Heart left ventricle (tissue), 16 donors: ENCODE measurements around the gene ZNF280D. TPM values are rescaled to one million over a fixed set of nuclear protein-coding genes. Genes with fewer than 3 reads are reported as not detected.

Source experiments
- ATAC-seq, 4 donors: fragments of 200-7000 bp; cut with Tn5 transposase; one replicate each; pipeline ENCODE4 v1.9.1; 2020 to 2022; ENCODE audit warnings: moderate library complexity in 4 of 4, mild to moderate bottlenecking in 3 of 4, moderate number of reproducible peaks in 1 of 4
- DNase-seq, 5 donors: peaks; one replicate each; pipeline ENCODE4 v3.0.0-alpha.2; 2020
- H3K27ac ChIP-seq, 12 donors: fragments of 200-600 bp; sonication (generic) in 4 of 12; one replicate each; pipeline versions ENCODE4 v1.5.0 to v1.8.0; 2016 to 2022; ENCODE audit warnings: mild to moderate bottlenecking in 2 of 12
- H3K27me3 ChIP-seq, 9 donors: fragments of 200-600 bp; sonication (generic) in 2 of 9; one replicate each; pipeline versions ENCODE4 v1.5.1 to v1.8.0; 2016 to 2022; ENCODE audit warnings: mild to moderate bottlenecking in 3 of 9
- H3K36me3 ChIP-seq, 9 donors: fragments of 200-600 bp; sonication (generic) in 2 of 9; one replicate each; pipeline versions ENCODE4 v1.5.0 to v1.8.0; 2018 to 2022; ENCODE audit warnings: mild to moderate bottlenecking in 2 of 9
- H3K4me1 ChIP-seq, 12 donors: fragments of 200-600 bp; sonication (generic) in 4 of 12; one replicate each; pipeline versions ENCODE4 v1.5.0 to v1.8.0; 2016 to 2022; ENCODE audit warnings: mild to moderate bottlenecking in 3 of 12
- H3K4me3 ChIP-seq, 12 donors: fragments of 200-600 bp; sonication (generic) in 4 of 12; one replicate each; pipeline versions ENCODE4 v1.5.0 to v1.8.0; 2017 to 2022; ENCODE audit warnings: mild to moderate bottlenecking in 9 of 12, moderate library complexity in 4 of 12
- H3K9me3 ChIP-seq, 12 donors: fragments of 200-600 bp; sonication (generic) in 4 of 12; one replicate each; pipeline versions ENCODE4 v1.5.0 to v1.8.0; 2016 to 2022; ENCODE audit warnings: mild to moderate bottlenecking in 1 of 12
- POLR2A ChIP-seq, 2 donors: fragments of 450-650 bp; IDR thresholded peaks; one replicate each; pipeline ENCODE4 v1.6.1; 2017; ENCODE audit warnings: antibody characterized with exemption in 2 of 2, mild to moderate bottlenecking in 2 of 2, moderate library complexity in 2 of 2
- WGBS, 4 donors: extraction: QIAGEN DNeasy Blood & Tissue Kit in 2 of 4; methylation state at CpG; one replicate each; pipeline versions ENCODE4 v1.1.5 to v1.1.7; 2013 to 2018; 5-methylcytosine and 5-hydroxymethylcytosine counted together
- intact Hi-C, 10 donors: fragments of 100-400 bp; cut with DNase I; formaldehyde crosslinking; loops; one replicate each; pipeline versions ENCODE4 v1.11.1 to v1.14.2; 2022
- polyA plus RNA-seq, 2 donors: library from polyadenylated mRNA; stranded (reverse); fragments of 200-250 nt; gene quantifications; one replicate each; pipeline ENCODE4 v1.2.3, GENCODE V29; 2013
- total RNA-seq, 9 donors: library from RNA; depleted of rRNA in 2 of 9; stranded (reverse); fragments of >200 nt in 2 of 9; fragmentation: NEBNext Ultra II Directional in 3 of 9; extraction: Animal tissue kit (Norgen Biotek cat#: 25700) in 3 of 9; gene quantifications; one replicate each; pipeline versions ENCODE4 v1.1.0 to v1.2.4, GENCODE V29; 2016 to 2023
- TF ChIP-seq, protein P1 (sequence below), 12 donors: fragments of 200-600 bp; sonication (generic) in 4 of 12; IDR thresholded peaks; one replicate each; pipeline versions ENCODE4 v1.5.0 to v1.8.0; 2018 to 2022; ENCODE audit warnings: antibody characterized with exemption in 12 of 12, mild to moderate bottlenecking in 5 of 12
- donor health status: ischemic (EF 13 %, LVEDD 7.1; RV severe dilation, severe dysfunction).
- donor health status: healthy with polysubstance abuse.
- donor health status: DM: no; HTN: yes; CAD: no.
- donor health status: DM: no; HTN: no; CAD: no.
- donor health status: ischemic (EF 25% LVEDD 6.9; RV normal size, moderate dysfunction).
- donor health status: ischemic (EF 25% LVEDD 5.7; RV mildly dilated, moderate dysfunction).
- donor health status: healthy.
- donor health status: DM: yes; HTN: yes; CAD: no.
- donor health status: ischemic (EF 35%, LVEDD 5.7; RV mildly dilated, moderate dysfunction).
- donor health status: nonischemic (EF 11% LVEDD 7.7; RV severe dilation, severe dysfunction).
- donor health status: DM: yes; HTN: yes; CAD: no.
- donor health status: PGD.
- donor health status: ischemic (EF 29% LVEDD 5.4; RV normal size, mild dysfunction).
- donor health status: nonischemic (EF 23%, LVEDD 6.1; RV moderate dilation, normal function).

Gene ZNF280D
- total and polyA plus RNA-seq, 11 donors: 7.0 to 32.8 (median 23.4) TPM

DNA sequence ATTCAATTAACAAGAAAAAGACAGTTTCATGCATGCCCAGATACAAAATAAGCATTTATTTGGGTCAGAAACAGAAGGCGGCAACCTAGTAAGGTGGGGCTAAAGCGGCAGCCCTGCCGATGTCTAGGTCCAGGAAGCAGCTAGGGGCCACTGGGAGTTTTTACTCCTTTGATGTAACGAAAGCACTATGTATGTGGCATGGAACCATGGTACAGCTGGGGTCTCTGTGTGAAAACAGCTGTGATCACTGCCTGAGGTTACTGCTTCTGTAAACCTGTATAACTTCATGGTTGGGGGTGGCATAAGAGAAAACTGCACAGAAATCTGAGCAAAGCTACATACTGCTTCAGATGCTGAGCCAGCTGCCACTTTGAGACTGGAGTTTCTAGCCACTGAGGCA is 119.5 kb downstream of the ZNF280D start:
- peaks cover 0 to 5% (median 0%) of the 10 kb centered on the region in 12 donors for H3K9me3 ChIP-seq
- H3K36me3 ChIP-seq: no peaks in the 10 kb centered on the region
- TF ChIP-seq, protein P1, sequence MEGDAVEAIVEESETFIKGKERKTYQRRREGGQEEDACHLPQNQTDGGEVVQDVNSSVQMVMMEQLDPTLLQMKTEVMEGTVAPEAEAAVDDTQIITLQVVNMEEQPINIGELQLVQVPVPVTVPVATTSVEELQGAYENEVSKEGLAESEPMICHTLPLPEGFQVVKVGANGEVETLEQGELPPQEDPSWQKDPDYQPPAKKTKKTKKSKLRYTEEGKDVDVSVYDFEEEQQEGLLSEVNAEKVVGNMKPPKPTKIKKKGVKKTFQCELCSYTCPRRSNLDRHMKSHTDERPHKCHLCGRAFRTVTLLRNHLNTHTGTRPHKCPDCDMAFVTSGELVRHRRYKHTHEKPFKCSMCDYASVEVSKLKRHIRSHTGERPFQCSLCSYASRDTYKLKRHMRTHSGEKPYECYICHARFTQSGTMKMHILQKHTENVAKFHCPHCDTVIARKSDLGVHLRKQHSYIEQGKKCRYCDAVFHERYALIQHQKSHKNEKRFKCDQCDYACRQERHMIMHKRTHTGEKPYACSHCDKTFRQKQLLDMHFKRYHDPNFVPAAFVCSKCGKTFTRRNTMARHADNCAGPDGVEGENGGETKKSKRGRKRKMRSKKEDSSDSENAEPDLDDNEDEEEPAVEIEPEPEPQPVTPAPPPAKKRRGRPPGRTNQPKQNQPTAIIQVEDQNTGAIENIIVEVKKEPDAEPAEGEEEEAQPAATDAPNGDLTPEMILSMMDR (IDR thresholded peaks at IDR 0.05): no peak
- TF ChIP-seq POLR2A (IDR thresholded peaks at IDR 0.05): no peak
- intact Hi-C loops: no loop called here
- no peaks in the 10 kb centered on the region for H3K27me3 ChIP-seq
- no peak for ATAC-seq
- H3K4me1 ChIP-seq: no peaks in the 10 kb centered on the region
- DNase-seq: no peak
- no peak overlapping the region for H3K4me3 ChIP-seq
- WGBS, 4 donors: 77 to 87% (median 81%) methylated on average over 4 of the region's 4 CpGs
- no peak overlapping the region for H3K27ac ChIP-seq

GRCh38 chr15:56608993-56609392 is 124.3 kb downstream of the ZNF280D start:
- peaks cover 0 to 12% (median 1%) of the 10 kb centered on the region in 12 donors for H3K9me3 ChIP-seq
- no peak overlapping the region for H3K27ac ChIP-seq
- no peaks in the 10 kb centered on the region for H3K27me3 ChIP-seq
- ATAC-seq (no peak), DNase-seq (no peak)
- no peaks in the 10 kb centered on the region for H3K4me1 ChIP-seq
- no peak overlapping the region for H3K4me3 ChIP-seq
- 30 to 90% (median 85%) methylated on average over 1 of the region's 1 CpG for WGBS, 4 donors
- intact Hi-C loops: loop anchor here in 1 of 10 donors (10.0 kb wide), 1 partner anchor 84 kb away; no protein-coding TSS in a partner anchor
- H3K36me3 ChIP-seq: no peaks in the 10 kb centered on the region
- TF ChIP-seq, protein P1 (IDR thresholded peaks at IDR 0.05): no peak
- no peak for TF ChIP-seq POLR2A (IDR thresholded peaks at IDR 0.05)

GRCh38 chr15:56608140-56608778 is 125.0 kb downstream of the ZNF280D start:
- Histone ChIP-seq H3K4me3 (no peak overlapping the region), H3K36me3 (no peaks in the 10 kb centered on the region), H3K27ac (no peak overlapping the region), H3K9me3 (peaks cover 0 to 18% (median 2%) of the 10 kb centered on the region in 12 donors), H3K27me3 (no peaks in the 10 kb centered on the region), H3K4me1 (no peaks in the 10 kb centered on the region)
- WGBS, 4 donors: 82 to 94% (median 87%) methylated on average over 1 of the region's 1 CpG
- DNase-seq: no peak
- no peak for ATAC-seq
- TF ChIP-seq, protein P1 (IDR thresholded peaks at IDR 0.05): no peak
- TF ChIP-seq POLR2A (IDR thresholded peaks at IDR 0.05): no peak
- intact Hi-C loops: loop anchor here in 1 of 10 donors (10.0 kb wide), 1 partner anchor 83 kb away; no protein-coding TSS in a partner anchor

- H3K4me1 ChIP-seq: no peaks in the 10 kb centered on the region
- intact Hi-C loops: loop anchor here in 1 of 10 donors (10.0 kb wide), 1 partner anchor 77 kb away; no protein-coding TSS in a partner anchor
- H3K27me3 ChIP-seq: no peaks in the 10 kb centered on the region
- no peak for TF ChIP-seq POLR2A (IDR thresholded peaks at IDR 0.05)
- TF ChIP-seq, protein P1 (IDR thresholded peaks at IDR 0.05): no peak
- DNase-seq: no peak
- 65 to 91% (median 80%) methylated on average over 2 of the region's 2 CpGs for WGBS, 4 donors
- H3K36me3 ChIP-seq: no peaks in the 10 kb centered on the region
- no peak for ATAC-seq
- no peak overlapping the region for H3K4me3 ChIP-seq
- H3K9me3 ChIP-seq: peaks cover 0 to 40% (median 13%) of the 10 kb centered on the region in 12 donors
- H3K27ac ChIP-seq: no peak overlapping the region
These were observed 131.1 kb downstream of the ZNF280D start for GRCh38 chr15:56602253-56602652.
